Neuron (in vitro differentiated cells): Measurements from ENCODE around the gene TMEM225B.
"Not testable (repeated sequence)": the region's sequence is repeated elsewhere in the genome, so short reads cannot be mapped to it uniquely, and the experiment has no call there.

Source experiments
- H2AFZ ChIP-seq: one replicate; pipeline ENCODE4 v1.6.1; 2013; ENCODE audit warnings: low read depth, mild to moderate bottlenecking, inconsistent platforms, low read length, moderate library complexity
- H3K27me3 ChIP-seq: one replicate; pipeline ENCODE4 v1.6.1; 2013; ENCODE audit warnings: low read length; ENCODE audit not compliant: insufficient read depth
- H3K36me3 ChIP-seq: one replicate; pipeline ENCODE4 v1.6.1; 2013; ENCODE audit warnings: low read length; ENCODE audit not compliant: insufficient read depth
- H3K4me1 ChIP-seq: one replicate; pipeline ENCODE4 v1.6.1; 2013; ENCODE audit warnings: low read length; ENCODE audit not compliant: insufficient read depth
- H3K4me3 ChIP-seq: 2 replicates; pipeline ENCODE4 v1.5.1; 2013; ENCODE audit warnings: mild to moderate bottlenecking, low read length, moderate library complexity
- H3K9me3 ChIP-seq: one replicate; pipeline ENCODE4 v1.6.1; 2013; ENCODE audit warnings: low read length

TMEM225B gene

GRCh38 chr7:99631295-99632109 is 33.4 kb downstream of the TMEM225B start:
- no peaks in the 10 kb centered on the region for H3K9me3 ChIP-seq

GRCh38 chr7:99637414-99637813 is 39.3 kb downstream of the TMEM225B start:
- H3K4me1 ChIP-seq, H2AFZ ChIP-seq, H3K27me3 ChIP-seq, H3K4me3 ChIP-seq, H3K9me3 ChIP-seq: not testable (repeated sequence)
- peaks cover 14% of the 10 kb centered on the region for H3K36me3 ChIP-seq

More at GRCh38 chr7:99631295-99632109, 33.4 kb downstream of the TMEM225B start:
- Histone ChIP-seq H3K4me1 (no peaks in the 10 kb centered on the region), H3K4me3 (no peak overlapping the region), H2AFZ (no peak overlapping the region), H3K27me3 (no peaks in the 10 kb centered on the region), H3K36me3 (peaks cover 69% of the 10 kb centered on the region)

GRCh38 chr7:99638731-99639130 is 40.7 kb downstream of the TMEM225B start:
- Histone ChIP-seq H2AFZ (no peak overlapping the region), H3K4me1 (no peaks in the 10 kb centered on the region), H3K36me3 (peaks cover 7% of the 10 kb centered on the region), H3K27me3 (no peaks in the 10 kb centered on the region), H3K4me3 (no peak overlapping the region), H3K9me3 (no peaks in the 10 kb centered on the region)

- Histone ChIP-seq H3K9me3 (no peaks in the 10 kb centered on the region), H3K4me3 (no peak overlapping the region), H3K27me3 (no peaks in the 10 kb centered on the region), H2AFZ (no peak overlapping the region), H3K36me3 (peaks cover 4% of the 10 kb centered on the region), H3K4me1 (no peaks in the 10 kb centered on the region)
Measured at GRCh38 chr7:99639267-99639666, 41.2 kb downstream of the TMEM225B start.

GRCh38 chr7:99642027-99642426 is 44.0 kb downstream of the TMEM225B start:
- Histone ChIP-seq H3K27me3 (no peaks in the 10 kb centered on the region), H3K9me3 (peaks cover 7% of the 10 kb centered on the region), H3K4me1 (no peaks in the 10 kb centered on the region), H3K4me3 (no peak overlapping the region), H3K36me3 (peaks cover 6% of the 10 kb centered on the region), H2AFZ (no peak overlapping the region)

GRCh38 chr7:99643464-99643863 is 45.4 kb downstream of the TMEM225B start:
- Histone ChIP-seq H3K9me3 (peaks cover 7% of the 10 kb centered on the region), H3K4me3 (no peak overlapping the region), H3K4me1 (no peaks in the 10 kb centered on the region), H2AFZ (no peak overlapping the region), H3K27me3 (no peaks in the 10 kb centered on the region), H3K36me3 (peaks cover 6% of the 10 kb centered on the region)

GRCh38 chr7:99644431-99644830 is 46.4 kb downstream of the TMEM225B start:
- Histone ChIP-seq H3K4me3 (no peak overlapping the region), H3K36me3 (peaks cover 6% of the 10 kb centered on the region), H3K4me1 (no peaks in the 10 kb centered on the region), H3K9me3 (peaks cover 7% of the 10 kb centered on the region), H2AFZ (no peak overlapping the region), H3K27me3 (no peaks in the 10 kb centered on the region)

GRCh38 chr7:99645590-99645989 is 47.5 kb downstream of the TMEM225B start:
- H2AFZ ChIP-seq: no peak overlapping the region
- H3K9me3 ChIP-seq: peaks cover 7% of the 10 kb centered on the region
- H3K36me3 ChIP-seq: peaks cover 6% of the 10 kb centered on the region
- H3K4me3 ChIP-seq: no peak overlapping the region
- no peaks in the 10 kb centered on the region for H3K27me3 ChIP-seq
- no peaks in the 10 kb centered on the region for H3K4me1 ChIP-seq

- no peak overlapping the region for H3K4me3 ChIP-seq
- no peak overlapping the region for H2AFZ ChIP-seq
- peaks cover 2% of the 10 kb centered on the region for H3K36me3 ChIP-seq
- H3K4me1 ChIP-seq: no peaks in the 10 kb centered on the region
- peaks cover 7% of the 10 kb centered on the region for H3K9me3 ChIP-seq
- H3K27me3 ChIP-seq: no peaks in the 10 kb centered on the region
Measured at GRCh38 chr7:99648843-99649242, 50.8 kb downstream of the TMEM225B start.

- no peaks in the 10 kb centered on the region for H3K4me1 ChIP-seq
- no peaks in the 10 kb centered on the region for H3K36me3 ChIP-seq
- no peak overlapping the region for H3K4me3 ChIP-seq
- H3K9me3 ChIP-seq: no peaks in the 10 kb centered on the region
- no peak overlapping the region for H2AFZ ChIP-seq
- H3K27me3 ChIP-seq: no peaks in the 10 kb centered on the region
Measured at GRCh38 chr7:99651290-99651689, 53.2 kb downstream of the TMEM225B start.

- Histone ChIP-seq H3K4me3 (no peak overlapping the region), H3K9me3 (no peaks in the 10 kb centered on the region), H3K36me3 (no peaks in the 10 kb centered on the region), H3K4me1 (no peaks in the 10 kb centered on the region), H3K27me3 (no peaks in the 10 kb centered on the region), H2AFZ (no peak overlapping the region)
Measured at GRCh38 chr7:99652671-99653070, 54.6 kb downstream of the TMEM225B start.

- not testable (repeated sequence) for H3K4me3 ChIP-seq, H3K4me1 ChIP-seq, H3K27me3 ChIP-seq, H3K36me3 ChIP-seq, H3K9me3 ChIP-seq, H2AFZ ChIP-seq
Measured at GRCh38 chr7:99653269-99653668, 55.2 kb downstream of the TMEM225B start.

GRCh38 chr7:99653754-99654153 is 55.7 kb downstream of the TMEM225B start:
- no peaks in the 10 kb centered on the region for H3K9me3 ChIP-seq
- no peaks in the 10 kb centered on the region for H3K27me3 ChIP-seq
- H3K36me3 ChIP-seq: no peaks in the 10 kb centered on the region

GRCh38 chr7:99654626-99655025 is 56.6 kb downstream of the TMEM225B start:
- H3K9me3 ChIP-seq, H3K27me3 ChIP-seq, H3K4me3 ChIP-seq, H2AFZ ChIP-seq, H3K4me1 ChIP-seq, H3K36me3 ChIP-seq: not testable (repeated sequence)

More at GRCh38 chr7:99653754-99654153, 55.7 kb downstream of the TMEM225B start:
- no peak overlapping the region for H2AFZ ChIP-seq
- no peaks in the 10 kb centered on the region for H3K4me1 ChIP-seq
- no peak overlapping the region for H3K4me3 ChIP-seq
